OCI-LY1 (cell line): Measurements from ENCODE around the gene ABCB11.

Experiments
- H2AFZ ChIP-seq: fragments of 200-600 bp; sonication (generic), shearing (Covaris generic); 2 replicates; pipeline ENCODE4 v1.6.0; 2014; ENCODE audit warnings: antibody characterized with exemption, mild to moderate bottlenecking, low read length
- H3F3A ChIP-seq: fragments of 200-600 bp; sonication (generic), shearing (Covaris generic); 2 replicates; pipeline ENCODE4 v1.6.0; 2014; ENCODE audit warnings: mild to moderate bottlenecking, antibody characterized with exemption, low read length, moderate library complexity; ENCODE audit not compliant: insufficient read depth
- H3K27ac ChIP-seq: fragments of 200-600 bp; sonication (generic); 2 replicates; pipeline ENCODE4 v1.5.1; 2014; ENCODE audit warnings: low read length, mixed run types, mild to moderate bottlenecking, low read depth; ENCODE audit not compliant: poor library complexity, severe bottlenecking
- H3K27me3 ChIP-seq: fragments of 200-600 bp; sonication (generic); 2 replicates; pipeline ENCODE4 v1.6.0; 2014; ENCODE audit warnings: antibody characterized with exemption, mild to moderate bottlenecking, low read length, moderate library complexity; ENCODE audit not compliant: insufficient read depth
- H3K36me3 ChIP-seq: fragments of 200-600 bp; sonication (generic); 2 replicates; pipeline ENCODE4 v1.6.1; 2014; ENCODE audit warnings: mild to moderate bottlenecking, antibody characterized with exemption, low read length, moderate library complexity, mixed read lengths; ENCODE audit not compliant: insufficient read depth
- H3K4me1 ChIP-seq: fragments of 200-600 bp; sonication (generic); 2 replicates; pipeline ENCODE4 v1.5.1; 2014; ENCODE audit warnings: mild to moderate bottlenecking, low read length, moderate library complexity; ENCODE audit not compliant: insufficient read depth, severe bottlenecking
- H3K4me2 ChIP-seq: fragments of 200-600 bp; sonication (generic), shearing (Covaris generic); 2 replicates; pipeline ENCODE4 v1.6.1; 2014; ENCODE audit warnings: low read length
- H3K4me3 ChIP-seq: fragments of 200-600 bp; sonication (generic); 2 replicates; pipeline ENCODE4 v1.5.1; 2014; ENCODE audit warnings: low read length, low read depth, mild to moderate bottlenecking, mixed read lengths; ENCODE audit not compliant: poor library complexity, severe bottlenecking
- H3K79me2 ChIP-seq: fragments of 200-600 bp; shearing (Covaris generic); 2 replicates; pipeline ENCODE4 v1.6.1; 2016; ENCODE audit warnings: mixed run types, low read length, mixed read lengths; ENCODE audit not compliant: insufficient read depth
- H3K9ac ChIP-seq: fragments of 200-600 bp; sonication (generic), shearing (Covaris generic); 2 replicates; pipeline ENCODE4 v1.6.1; 2014; ENCODE audit warnings: mild to moderate bottlenecking, low read length, mixed read lengths
- H3K9me2 ChIP-seq: fragments of 200-600 bp; sonication (generic), shearing (Covaris generic); 2 replicates; pipeline ENCODE4 v1.6.1; 2014; ENCODE audit warnings: low read depth, mild to moderate bottlenecking, low read length, mixed read lengths
- H3K9me3 ChIP-seq: fragments of 200-600 bp; shearing (Covaris generic); 2 replicates; pipeline ENCODE4 v1.6.1; 2014; ENCODE audit warnings: low read length, mixed read lengths
- H4K20me1 ChIP-seq: fragments of 200-600 bp; sonication (generic), shearing (Covaris generic); 2 replicates; pipeline ENCODE4 v1.6.0; 2016; ENCODE audit warnings: mild to moderate bottlenecking, low read length; ENCODE audit not compliant: insufficient read depth
- CTCF ChIP-seq: fragments of 200-600 bp; sonication (generic), shearing (Covaris generic); IDR thresholded peaks from 2 replicates; pipeline ENCODE4 v1.5.1; 2017; ENCODE audit warnings: mild to moderate bottlenecking, antibody characterized with exemption, low read length, moderate library complexity, mixed read lengths
- EZH2 ChIP-seq: fragments of 200-600 bp; sonication (generic), shearing (Covaris generic); IDR thresholded peaks from 2 replicates; pipeline ENCODE4 v1.8.0; 2017; ENCODE audit warnings: borderline replicate concordance, mixed run types, mild to moderate bottlenecking, antibody characterized with exemption, low read length, moderate library complexity, mixed read lengths

Gene ABCB11

GRCh38 chr2:168930242-168930641 is 100.9 kb downstream of the ABCB11 start:
- Histone ChIP-seq H2AFZ (no peak overlapping the region), H3K4me2 (no peak overlapping the region)
- TF ChIP-seq EZH2 (no peak), CTCF (no peak)

GRCh38 chr2:168929031-168929430 is 102.1 kb downstream of the ABCB11 start:
- H3K9me2 ChIP-seq: no peaks in the 10 kb centered on the region
- H4K20me1 ChIP-seq: no peaks in the 10 kb centered on the region
- H3K27me3 ChIP-seq: no peaks in the 10 kb centered on the region
- H3K9ac ChIP-seq: no peak overlapping the region
- no peaks in the 10 kb centered on the region for H3K79me2 ChIP-seq
- no peak overlapping the region for H3K4me3 ChIP-seq
- no peaks in the 10 kb centered on the region for H3K36me3 ChIP-seq
- H3K27ac ChIP-seq: no peak overlapping the region
- no peaks in the 10 kb centered on the region for H3K9me3 ChIP-seq
- no peak overlapping the region for H3K4me2 ChIP-seq
- no peaks in the 10 kb centered on the region for H3K4me1 ChIP-seq
- no peak overlapping the region for H2AFZ ChIP-seq
- no peaks in the 10 kb centered on the region for H3F3A ChIP-seq
- TF ChIP-seq EZH2 (no peak), CTCF (no peak)

More at GRCh38 chr2:168930242-168930641, 100.9 kb downstream of the ABCB11 start:
- Histone ChIP-seq H3K9me3 (no peaks in the 10 kb centered on the region), H3K36me3 (no peaks in the 10 kb centered on the region), H3K9me2 (no peaks in the 10 kb centered on the region), H3F3A (no peaks in the 10 kb centered on the region), H3K4me3 (no peak overlapping the region), H3K79me2 (no peaks in the 10 kb centered on the region), H3K9ac (no peak overlapping the region), H3K27me3 (no peaks in the 10 kb centered on the region), H3K27ac (no peak overlapping the region), H3K4me1 (no peaks in the 10 kb centered on the region), H4K20me1 (no peaks in the 10 kb centered on the region)

- H3K79me2 ChIP-seq: no peaks in the 10 kb centered on the region
- H3K9ac ChIP-seq: no peak overlapping the region
- no peaks in the 10 kb centered on the region for H3K4me1 ChIP-seq
- no peaks in the 10 kb centered on the region for H3K9me2 ChIP-seq
- no peak overlapping the region for H3K27ac ChIP-seq
- H4K20me1 ChIP-seq: no peaks in the 10 kb centered on the region
- TF ChIP-seq CTCF (no peak), EZH2 (no peak)
- H3K36me3 ChIP-seq: no peaks in the 10 kb centered on the region
- H3K9me3 ChIP-seq: no peaks in the 10 kb centered on the region
- H2AFZ ChIP-seq: no peak overlapping the region
- no peaks in the 10 kb centered on the region for H3F3A ChIP-seq
- no peak overlapping the region for H3K4me3 ChIP-seq
- no peaks in the 10 kb centered on the region for H3K27me3 ChIP-seq
- no peak overlapping the region for H3K4me2 ChIP-seq
These were observed 102.9 kb downstream of the ABCB11 start for GRCh38 chr2:168928113-168928831.
